ENCODE results near the gene PLEKHG3. TPM values are rescaled to one million over a fixed set of nuclear protein-coding genes. Genes with fewer than 3 reads are reported as not detected.
A peak's percentile ranks its signal among the peaks of the same experiment; 100 is the strongest.

The PLEKHG3 gene
- polyA plus RNA-seq, 6 donors from 2014 or later = not detected

DNA sequence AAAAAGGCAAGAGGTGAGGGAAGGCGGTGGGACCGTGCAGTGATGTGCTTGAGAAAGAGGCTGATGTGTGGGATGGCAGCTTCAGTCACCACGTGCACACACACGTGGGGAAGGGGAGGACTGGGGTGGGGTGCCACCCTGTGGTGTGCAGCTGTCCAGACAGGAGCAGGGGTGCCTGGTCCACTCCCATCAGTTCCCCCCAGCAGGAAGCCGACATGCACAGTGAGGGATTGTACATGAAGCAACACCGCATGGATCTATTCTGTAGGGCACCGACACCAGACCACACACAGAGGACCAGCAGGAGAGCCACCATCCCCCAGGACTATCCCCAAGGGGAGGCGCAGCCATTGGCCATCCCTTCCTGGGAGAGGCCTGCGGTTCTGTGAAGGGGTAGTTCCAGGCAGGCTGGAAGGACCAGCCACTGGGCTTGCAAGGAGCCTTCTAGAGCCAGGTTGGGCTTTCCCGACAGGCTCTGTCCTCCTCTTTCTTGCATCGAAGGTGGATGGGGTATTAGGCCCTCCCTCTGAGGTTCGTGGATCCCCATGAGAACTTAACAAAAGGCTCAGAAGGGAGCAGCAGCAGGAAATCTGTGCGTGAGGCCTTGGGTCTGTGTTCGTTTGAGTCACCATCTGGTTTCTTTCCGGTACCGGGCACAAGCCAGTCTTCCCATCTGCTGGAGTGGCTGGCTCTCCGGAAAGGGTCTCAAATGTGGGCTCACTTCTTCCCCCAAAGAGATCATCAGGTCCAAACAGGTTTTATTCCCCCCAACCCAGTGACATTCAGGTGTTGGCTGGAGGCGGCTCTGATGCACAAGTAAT, 59.8 kb downstream of the PLEKHG3 start:
- Mint-ChIP-seq H3K9me3 (no peaks in the 10 kb centered on the region), H3K4me1 (peaks cover 4 to 13% (median 7%) of the 10 kb centered on the region in 3 donors), H3K4me3 (peak overlapping the region in 5 of 8 donors; percentile 49 to 71 (median 66)), H3K36me3 (no peaks in the 10 kb centered on the region), H3K27me3 (peaks cover 19 to 44% (median 35%) of the 10 kb centered on the region in 3 donors), H3K27ac (no peak overlapping the region)
- peak; percentile 24 to 27 for ATAC-seq (ENCODE audit: low read depth in 2 of 2)
- no peak for DNase-seq

DNA sequence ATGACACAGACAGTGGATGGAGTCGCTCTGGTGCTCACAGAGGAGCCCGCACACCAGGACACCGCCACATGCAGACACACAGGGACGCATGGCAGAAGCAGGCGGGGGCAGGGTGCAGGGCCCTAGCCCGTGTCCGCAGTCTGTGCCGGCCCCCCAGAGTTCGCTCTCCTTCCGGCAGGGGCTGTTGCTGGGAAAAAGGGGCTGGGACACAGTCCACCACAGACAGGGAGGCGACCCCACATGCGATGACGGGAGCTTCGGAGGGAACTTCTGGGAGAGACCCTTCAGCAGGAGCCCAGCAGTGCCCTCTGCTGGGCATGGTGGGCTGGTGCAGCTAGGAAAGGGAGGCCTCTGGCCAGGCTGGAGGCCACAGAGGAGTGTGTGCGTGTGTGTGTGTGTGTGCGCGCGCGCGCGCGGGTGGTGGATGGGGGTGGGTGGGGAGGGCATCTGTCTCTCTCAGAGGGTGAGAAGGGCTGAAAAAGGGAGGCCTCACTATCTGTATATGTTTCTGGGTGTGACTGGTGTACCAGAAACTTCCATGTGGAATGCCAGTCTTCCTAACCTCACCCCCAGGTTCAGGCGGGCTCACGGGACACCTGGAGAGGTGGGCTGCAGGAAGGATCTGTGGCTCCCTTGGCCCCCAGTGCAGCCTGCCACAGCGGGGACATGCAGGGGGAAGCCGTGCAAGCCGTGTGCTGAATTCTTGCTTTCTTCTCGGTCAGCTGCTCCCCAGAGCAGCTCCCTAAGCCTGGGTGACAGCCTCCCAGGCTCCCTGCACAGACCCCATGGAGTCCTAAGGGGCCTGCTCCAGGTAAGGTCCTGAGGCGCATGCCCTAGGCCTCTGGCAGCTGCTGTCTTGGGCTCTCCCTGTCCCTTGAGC, 60.7 kb downstream of the PLEKHG3 start:
- Mint-ChIP-seq H3K27me3 (peaks cover 19 to 37% (median 30%) of the 10 kb centered on the region in 3 donors), H3K36me3 (no peaks in the 10 kb centered on the region), H3K4me3 (peak overlapping the region in 7 of 8 donors; percentile 49 to 78 (median 70)), H3K27ac (peak overlapping the region in 1 of 6 donors; percentile 79), H3K9me3 (no peaks in the 10 kb centered on the region), H3K4me1 (peaks cover 4 to 13% (median 7%) of the 10 kb centered on the region in 3 donors)
- DNase-seq = peak; percentile 44
- peak; percentile 64 to 76 for ATAC-seq (ENCODE audit: low read depth in 2 of 2)

DNA sequence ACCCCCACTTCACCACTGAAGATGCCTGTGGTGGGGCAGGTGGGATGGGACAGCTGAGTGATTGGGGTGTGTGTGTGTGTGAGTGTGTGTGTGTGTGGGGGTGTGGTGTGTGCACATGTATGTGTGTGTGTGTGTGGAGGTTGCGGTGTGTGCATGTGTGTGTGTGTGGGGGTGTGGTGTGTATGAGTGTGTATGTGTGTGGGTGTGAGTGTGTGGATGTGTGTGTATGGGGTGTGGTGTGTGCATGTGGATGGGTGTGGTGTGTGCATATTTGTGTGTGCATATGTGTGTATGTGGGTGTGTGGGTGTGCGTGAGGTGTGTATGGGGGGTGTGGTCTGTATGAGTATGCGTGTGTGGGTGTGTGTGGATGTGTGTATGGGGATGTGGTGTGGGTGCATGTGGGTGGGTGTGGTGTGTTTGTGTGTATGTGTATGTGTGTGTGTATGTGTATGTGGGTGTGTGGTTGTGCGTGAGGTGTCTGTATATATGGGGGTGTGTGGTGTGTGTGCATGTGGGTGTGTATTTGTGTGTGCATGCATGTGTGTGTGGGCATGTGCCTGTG, 61.6 kb downstream of the PLEKHG3 start:
- Mint-ChIP-seq H3K4me1 (peaks cover 4 to 13% (median 7%) of the 10 kb centered on the region in 3 donors), H3K4me3 (peak overlapping the region in 1 of 8 donors; percentile 78), H3K36me3 (no peaks in the 10 kb centered on the region), H3K27me3 (peaks cover 19 to 28% (median 25%) of the 10 kb centered on the region in 3 donors), H3K9me3 (no peaks in the 10 kb centered on the region), H3K27ac (peak overlapping the region in 1 of 6 donors; percentile 16)
- no peak for ATAC-seq (ENCODE audit: low read depth in 2 of 2)
- no peak for DNase-seq

DNA sequence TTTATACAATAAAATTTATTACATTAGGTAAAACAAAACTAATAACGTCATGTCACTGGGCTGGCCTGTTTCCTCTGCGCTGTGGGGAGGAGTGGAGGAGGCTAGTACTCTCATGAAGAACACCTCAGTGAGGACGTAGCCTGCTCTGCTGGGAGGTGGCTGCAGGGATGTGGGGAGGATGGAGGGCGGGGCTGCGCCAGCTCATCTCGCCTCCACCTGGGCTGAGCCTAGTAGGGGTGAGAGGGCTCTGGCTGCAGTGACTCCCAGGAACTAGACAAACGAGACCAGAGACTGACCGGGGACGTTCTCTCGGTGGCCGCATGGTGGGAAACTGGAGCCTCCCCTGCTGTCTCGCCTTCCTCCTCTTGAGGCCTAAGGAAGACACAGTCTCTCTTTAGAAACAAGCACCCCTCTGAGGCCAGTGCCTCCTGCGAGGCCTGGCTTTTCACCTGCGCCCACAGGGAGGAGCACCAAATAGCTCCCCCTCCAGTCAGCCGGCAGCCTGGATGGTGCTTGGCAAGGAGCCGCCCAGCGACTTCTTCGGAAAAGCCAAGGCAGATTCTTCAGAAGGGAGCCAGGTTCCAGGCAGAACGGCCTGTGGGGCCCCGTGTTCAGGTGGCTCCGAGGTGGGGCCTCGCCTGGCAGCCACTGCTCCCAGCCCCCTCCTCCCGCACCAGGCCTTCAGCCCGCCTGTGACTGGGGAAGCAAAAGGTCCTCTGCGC, 62.4 kb downstream of the PLEKHG3 start:
- no peak for ATAC-seq (ENCODE audit: low read depth in 2 of 2)
- H3K27ac Mint-ChIP-seq = peak overlapping the region in 1 of 6 donors; percentile 12
- DNase-seq = no peak
- no peaks in the 10 kb centered on the region for H3K36me3 Mint-ChIP-seq
- H3K27me3 Mint-ChIP-seq = peaks cover 12 to 20% (median 17%) of the 10 kb centered on the region in 3 donors
- no peak overlapping the region for H3K4me3 Mint-ChIP-seq
- H3K9me3 Mint-ChIP-seq = no peaks in the 10 kb centered on the region
- H3K4me1 Mint-ChIP-seq = peaks cover 4 to 13% (median 7%) of the 10 kb centered on the region in 3 donors

DNA sequence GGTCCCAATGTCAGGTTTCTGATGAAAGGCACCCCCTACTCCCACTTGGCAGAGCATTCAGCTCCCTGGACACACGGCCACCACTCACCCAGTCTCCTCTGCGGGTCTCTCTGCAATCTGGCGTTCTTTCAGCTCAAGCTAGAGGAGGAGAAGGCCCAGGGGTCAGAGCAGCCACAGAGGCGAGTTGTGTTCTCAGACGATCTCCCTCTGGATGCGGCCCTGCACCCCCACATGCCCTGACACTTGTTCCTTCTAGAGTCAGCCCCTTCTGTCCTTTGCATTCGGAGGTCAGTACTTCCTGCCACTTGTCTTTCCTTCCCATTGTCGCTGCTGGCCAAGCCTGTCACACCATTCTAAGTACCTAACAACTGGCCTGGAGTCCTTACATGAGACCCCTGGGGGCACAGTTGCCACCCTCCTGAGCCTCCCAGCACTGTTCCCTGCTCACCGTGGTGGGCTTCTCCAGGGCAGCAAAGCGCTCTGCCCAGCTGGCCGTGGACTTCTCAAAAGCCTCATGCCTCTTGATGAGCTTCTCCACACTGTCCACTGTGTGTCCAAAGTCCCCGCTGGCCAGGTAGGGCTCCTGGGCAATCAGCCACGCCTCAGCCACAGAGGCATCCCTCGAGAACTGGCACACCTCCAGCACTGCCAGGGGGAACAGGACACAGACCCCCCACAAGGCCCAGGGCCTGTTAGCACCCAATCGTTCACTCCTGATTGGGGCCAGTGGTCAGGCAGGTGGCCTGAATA, 63.2 kb downstream of the PLEKHG3 start:
- Mint-ChIP-seq H3K4me1 (peaks cover 4 to 13% (median 7%) of the 10 kb centered on the region in 3 donors), H3K27me3 (peaks cover 6 to 13% (median 9%) of the 10 kb centered on the region in 3 donors), H3K36me3 (no peaks in the 10 kb centered on the region), H3K4me3 (no peak overlapping the region), H3K27ac (peak overlapping the region in 1 of 6 donors; percentile 61), H3K9me3 (no peaks in the 10 kb centered on the region)
- ATAC-seq (ENCODE audit: low read depth in 2 of 2) = no peak
- DNase-seq = no peak

DNA sequence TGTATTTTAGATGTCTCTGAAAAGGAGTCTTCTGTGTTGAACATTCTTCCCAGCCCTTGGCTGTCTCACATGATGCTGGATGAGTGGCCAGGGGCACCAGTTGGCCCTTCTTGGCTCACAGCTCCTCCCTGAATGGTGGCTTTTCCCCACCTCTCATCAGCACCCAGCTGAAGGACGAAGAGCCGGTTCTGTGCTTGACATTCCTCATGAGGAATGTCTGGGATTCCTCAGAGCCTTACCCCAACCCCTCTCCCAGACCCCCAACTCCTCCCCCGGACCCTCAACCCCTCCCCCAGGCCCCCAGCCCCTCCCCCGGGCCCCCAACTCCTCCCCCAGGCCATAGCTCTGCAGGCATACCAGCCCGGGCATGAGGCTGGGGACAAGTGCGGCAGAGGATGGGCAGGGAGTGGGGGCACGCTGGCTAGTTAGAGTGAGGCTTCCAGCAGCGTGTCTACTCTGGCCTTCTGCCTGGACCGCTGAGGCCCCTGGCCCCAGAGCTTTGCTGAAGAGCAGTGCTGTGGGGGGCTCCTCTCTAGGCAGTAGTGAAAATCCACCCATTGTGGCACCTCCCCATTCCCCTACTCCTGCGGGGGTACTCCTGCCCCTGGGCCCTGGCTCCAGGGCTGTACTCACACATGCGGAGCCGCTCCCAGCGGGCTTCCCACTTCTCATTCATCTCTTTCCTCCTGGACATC, 64.3 kb downstream of the PLEKHG3 start:
- ATAC-seq (ENCODE audit: low read depth in 2 of 2) = no peak
- Mint-ChIP-seq H3K27me3 (peaks cover 1 to 11% (median 5%) of the 10 kb centered on the region in 3 donors), H3K36me3 (no peaks in the 10 kb centered on the region), H3K27ac (no peak overlapping the region), H3K9me3 (no peaks in the 10 kb centered on the region), H3K4me3 (no peak overlapping the region), H3K4me1 (peaks cover 4 to 12% (median 7%) of the 10 kb centered on the region in 3 donors)
- DNase-seq = no peak

DNA sequence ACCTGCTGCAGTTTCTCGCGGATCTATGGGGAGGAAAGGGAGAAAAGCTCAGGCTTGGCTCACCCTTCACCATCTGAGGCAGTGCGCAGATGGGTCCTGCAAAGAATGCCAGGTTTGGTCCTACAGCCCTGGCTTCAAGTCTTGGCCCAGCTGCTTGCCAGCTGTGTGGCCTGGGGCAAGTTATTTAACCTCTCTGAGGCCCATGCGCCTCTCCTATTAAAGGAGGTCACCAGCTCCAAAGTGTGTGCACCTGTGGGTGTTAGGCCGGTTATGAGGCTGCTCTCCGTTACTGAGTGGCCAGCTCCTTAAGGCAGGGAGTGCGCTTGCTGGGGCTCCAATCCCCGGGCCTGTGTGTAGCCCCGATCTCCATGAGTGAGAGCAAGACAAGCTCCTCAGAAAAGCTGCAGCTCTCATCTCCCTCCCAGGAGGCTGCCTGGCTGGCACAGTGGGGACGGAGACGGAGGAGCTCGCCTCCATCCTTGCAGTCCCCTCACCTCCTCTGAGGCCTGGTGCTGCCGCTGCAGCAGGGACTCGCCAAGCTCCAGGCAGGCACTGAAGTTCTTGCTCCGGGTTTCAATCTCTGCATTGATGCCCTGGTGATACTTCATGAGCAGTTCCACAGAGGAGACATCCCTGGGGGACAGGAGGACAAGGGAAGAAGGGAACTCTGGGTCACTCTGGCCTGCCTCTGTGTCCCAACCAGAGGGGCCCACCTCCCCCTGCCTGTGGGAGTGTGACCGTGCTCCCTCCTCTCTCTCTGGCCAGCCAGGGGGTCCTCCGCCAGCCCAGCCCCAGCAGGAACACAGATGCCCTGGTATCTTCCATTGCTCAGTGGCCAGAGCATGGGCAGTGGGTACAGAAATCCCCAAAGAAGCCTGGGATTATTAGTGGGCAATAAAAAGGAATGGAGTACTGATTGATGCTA, 65.1 kb downstream of the PLEKHG3 start:
- H3K4me3 Mint-ChIP-seq = no peak overlapping the region
- H3K36me3 Mint-ChIP-seq = no peaks in the 10 kb centered on the region
- H3K4me1 Mint-ChIP-seq = peaks cover 0 to 5% (median 4%) of the 10 kb centered on the region in 3 donors
- no peak overlapping the region for H3K27ac Mint-ChIP-seq
- H3K9me3 Mint-ChIP-seq = no peaks in the 10 kb centered on the region
- peaks cover 0 to 11% (median 5%) of the 10 kb centered on the region in 3 donors for H3K27me3 Mint-ChIP-seq
- no peak for DNase-seq
- no peak for ATAC-seq (ENCODE audit: low read depth in 2 of 2)

DNA sequence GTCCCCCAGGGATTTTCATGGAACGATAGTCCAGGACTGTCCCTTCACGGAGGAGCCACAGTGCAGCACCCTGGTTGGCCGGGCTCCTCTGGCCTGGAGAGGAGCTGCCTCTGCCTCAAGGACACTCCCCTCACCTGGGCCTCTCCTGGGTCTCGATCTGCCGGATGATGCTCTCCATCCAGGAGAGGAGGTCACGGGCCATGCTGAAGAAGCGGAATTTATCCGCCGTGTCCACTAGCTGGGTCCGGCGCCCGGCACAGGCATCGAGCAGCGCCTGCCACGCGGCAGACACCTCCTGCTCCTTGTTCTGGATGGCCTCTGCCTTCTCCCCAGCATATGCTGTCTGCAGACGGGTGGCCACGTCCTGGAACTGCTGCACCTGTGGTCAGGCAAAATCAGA, 66.5 kb downstream of the PLEKHG3 start:
- Mint-ChIP-seq H3K4me3 (no peak overlapping the region), H3K27ac (no peak overlapping the region)

DNA sequence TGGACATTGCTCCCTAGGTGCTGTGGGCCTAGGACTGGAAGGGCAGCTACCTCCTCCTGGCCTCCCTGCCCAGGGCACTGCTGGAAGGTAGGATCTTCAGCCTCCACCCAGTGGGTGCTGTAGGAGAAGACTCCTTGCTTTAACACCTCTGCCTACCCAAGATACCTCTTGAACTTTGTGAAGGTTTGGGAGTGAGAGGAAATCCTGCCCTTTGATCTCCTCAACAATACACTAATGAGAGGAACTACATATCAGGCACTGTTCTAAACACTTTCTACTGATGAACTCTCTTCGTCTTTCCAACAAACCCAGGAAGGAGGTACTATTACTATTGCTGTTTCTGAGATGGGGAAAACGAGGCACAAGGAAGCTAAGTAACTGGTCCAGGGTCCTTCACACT, 66.9 kb downstream of the PLEKHG3 start:
- ATAC-seq (ENCODE audit: low read depth in 2 of 2) = no peak
- H3K4me1 Mint-ChIP-seq = no peaks in the 10 kb centered on the region
- H3K27me3 Mint-ChIP-seq = peaks cover 0 to 11% (median 0%) of the 10 kb centered on the region in 3 donors
- H3K4me3 Mint-ChIP-seq = no peak overlapping the region
- H3K27ac Mint-ChIP-seq = no peak overlapping the region
- no peaks in the 10 kb centered on the region for H3K36me3 Mint-ChIP-seq
- no peaks in the 10 kb centered on the region for H3K9me3 Mint-ChIP-seq
- no peak for DNase-seq

More for the DNA sequence above, 66.5 kb downstream of the PLEKHG3 start:
- Mint-ChIP-seq H3K4me1 (no peaks in the 10 kb centered on the region), H3K9me3 (no peaks in the 10 kb centered on the region), H3K36me3 (no peaks in the 10 kb centered on the region), H3K27me3 (peaks cover 0 to 11% (median under 1%) of the 10 kb centered on the region in 3 donors)
- DNase-seq (no peak), ATAC-seq (ENCODE audit: low read depth in 2 of 2) (no peak)

DNA sequence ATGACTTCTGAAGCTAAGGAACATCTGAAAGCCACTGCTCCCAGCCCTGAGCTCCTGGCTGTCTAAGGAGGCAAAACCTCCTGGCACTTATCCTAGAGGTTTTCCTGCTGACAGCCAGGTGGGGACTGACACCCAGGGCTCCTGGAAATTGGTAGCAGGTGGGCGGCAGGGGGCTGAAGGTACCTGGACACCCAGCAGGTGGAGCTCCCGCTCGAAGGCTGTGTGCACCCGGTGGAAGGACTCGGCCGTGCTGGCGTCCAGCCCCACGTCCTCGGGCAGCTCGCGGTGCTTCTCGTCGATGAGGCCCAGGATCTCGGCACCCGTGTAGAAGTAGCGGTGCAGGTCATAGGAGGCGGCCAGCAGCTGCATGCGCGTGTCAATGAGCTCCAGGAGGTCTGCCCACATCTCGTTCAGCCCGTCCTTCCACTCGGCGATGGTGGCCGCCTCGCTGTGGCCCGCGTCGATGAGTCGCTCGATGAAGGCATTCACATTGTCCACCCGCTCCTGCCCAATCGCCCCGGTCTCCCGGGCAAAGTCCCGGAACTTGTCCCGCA, 68.2 kb downstream of the PLEKHG3 start:
- DNase-seq (no peak), ATAC-seq (ENCODE audit: low read depth in 2 of 2) (no peak)
- Mint-ChIP-seq H3K4me3 (no peak overlapping the region), H3K27ac (no peak overlapping the region), H3K9me3 (no peaks in the 10 kb centered on the region), H3K27me3 (peaks cover 0 to 11% (median 0%) of the 10 kb centered on the region in 3 donors), H3K36me3 (no peaks in the 10 kb centered on the region), H3K4me1 (no peaks in the 10 kb centered on the region)

DNA sequence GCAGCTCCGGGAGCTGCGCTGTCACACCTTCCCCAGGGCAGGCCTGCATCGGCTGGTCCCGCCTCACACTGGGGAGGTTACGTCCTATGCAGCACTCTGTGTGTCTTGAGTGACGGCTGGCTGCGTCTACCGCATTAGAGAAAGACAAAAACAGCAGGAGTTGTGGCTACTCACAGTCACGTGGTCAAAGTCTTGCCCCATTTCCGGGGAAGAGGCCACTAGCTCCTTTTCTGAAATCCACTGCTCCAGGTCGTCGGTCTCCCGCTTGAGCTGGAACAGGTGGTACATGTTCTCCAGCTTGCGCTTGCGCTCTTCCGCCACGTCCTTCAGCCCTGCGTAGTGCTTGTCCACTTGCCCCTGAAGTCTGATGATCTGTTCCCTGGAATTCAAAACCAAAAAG, 68.8 kb downstream of the PLEKHG3 start:
- Mint-ChIP-seq H3K4me3 (no peak overlapping the region), H3K27ac (no peak overlapping the region)

More for the DNA sequence above, 68.8 kb downstream of the PLEKHG3 start:
- Mint-ChIP-seq H3K36me3 (no peaks in the 10 kb centered on the region), H3K4me1 (no peaks in the 10 kb centered on the region), H3K27me3 (peaks cover 0 to 11% (median 0%) of the 10 kb centered on the region in 3 donors), H3K9me3 (no peaks in the 10 kb centered on the region)
- DNase-seq = no peak
- ATAC-seq (ENCODE audit: low read depth in 2 of 2) = no peak
